HCEC 1CT (cell line): ENCODE data around the gene GPX3.

Source experiments
- DNase-seq: peaks from one replicate; pipeline ENCODE4 v3.0.0-alpha.2; 2017

Gene GPX3

GRCh38 chr5:151020304-151021110, at the start of gene GPX3:
TSS of gene GPX3 (plus strand) at chr5:151020591. CDS start at chr5:151020655, 64 bp downstream.
- DNase-seq: no peak

- DNase-seq: no peak
These were observed 41.8 kb upstream of the GPX3 start for GRCh38 chr5:150978590-150978989.

- no peak for DNase-seq
These were observed 32.6 kb upstream of the GPX3 start for GRCh38 chr5:150987746-150988145.

GRCh38 chr5:150989695-150990094, 30.7 kb upstream of the GPX3 start:
- DNase-seq: no peak

- DNase-seq: no peak
These were observed 27.7 kb upstream of the GPX3 start for GRCh38 chr5:150992705-150993104.

GRCh38 chr5:150993422-150993821, 27.0 kb upstream of the GPX3 start:
- no peak for DNase-seq

GRCh38 chr5:150993826-150994412, 26.5 kb upstream of the GPX3 start:
- DNase-seq: no peak

GRCh38 chr5:150999704-151000442, 20.5 kb upstream of the GPX3 start:
- no peak for DNase-seq

GRCh38 chr5:151001436-151001835, 19.0 kb upstream of the GPX3 start:
- DNase-seq: no peak

- peak; percentile 51 for DNase-seq
These were observed 18.1 kb upstream of the GPX3 start for GRCh38 chr5:151002250-151002649.

GRCh38 chr5:151002681-151003502, 17.5 kb upstream of the GPX3 start:
- DNase-seq: no peak

GRCh38 chr5:151003503-151003860, 16.9 kb upstream of the GPX3 start:
- no peak for DNase-seq

GRCh38 chr5:151004499-151004898, 15.9 kb upstream of the GPX3 start:
- DNase-seq: no peak

- DNase-seq: no peak
These were observed 15.0 kb upstream of the GPX3 start for GRCh38 chr5:151005187-151005949.

- DNase-seq: peak; percentile 47
These were observed 14.3 kb upstream of the GPX3 start for GRCh38 chr5:151005950-151006576.

GRCh38 chr5:151006704-151007334, 13.6 kb upstream of the GPX3 start:
- DNase-seq: no peak

- DNase-seq: no peak
These were observed 12.8 kb upstream of the GPX3 start for GRCh38 chr5:151007430-151008209.

GRCh38 chr5:151008210-151008491, 12.2 kb upstream of the GPX3 start:
- no peak for DNase-seq

GRCh38 chr5:151008906-151009305, 11.5 kb upstream of the GPX3 start:
- DNase-seq: no peak

- DNase-seq: no peak
These were observed 7.5 kb upstream of the GPX3 start for GRCh38 chr5:151012862-151013261.
